ENCODE results near the gene FADS1.

Gene FADS1

DNA sequence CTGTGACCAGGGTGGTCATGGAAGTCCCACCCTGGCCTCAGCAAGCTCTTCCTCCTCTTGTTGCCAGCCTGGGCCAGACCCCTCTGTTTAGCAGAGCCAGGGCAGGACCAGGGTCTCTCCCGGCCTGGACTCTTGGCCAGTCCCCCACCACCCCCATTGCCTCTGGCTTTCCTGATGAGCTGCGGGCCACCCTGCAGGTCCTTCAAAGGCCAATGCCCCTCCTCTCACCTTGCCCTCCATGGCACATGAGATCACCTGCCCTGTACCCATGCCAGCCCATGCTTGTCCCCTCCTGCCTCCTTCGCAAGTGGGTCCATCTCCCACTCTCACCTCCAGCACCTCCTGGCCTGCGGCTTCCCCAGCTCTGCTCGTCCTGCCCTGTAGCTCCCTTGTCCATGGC, 21.7 kb upstream of the FADS1 start:
- H3K4me3 ChIP-seq (ENCODE audit: low read depth, low read length): no peak overlapping the region
- TF ChIP-seq, protein P1, sequence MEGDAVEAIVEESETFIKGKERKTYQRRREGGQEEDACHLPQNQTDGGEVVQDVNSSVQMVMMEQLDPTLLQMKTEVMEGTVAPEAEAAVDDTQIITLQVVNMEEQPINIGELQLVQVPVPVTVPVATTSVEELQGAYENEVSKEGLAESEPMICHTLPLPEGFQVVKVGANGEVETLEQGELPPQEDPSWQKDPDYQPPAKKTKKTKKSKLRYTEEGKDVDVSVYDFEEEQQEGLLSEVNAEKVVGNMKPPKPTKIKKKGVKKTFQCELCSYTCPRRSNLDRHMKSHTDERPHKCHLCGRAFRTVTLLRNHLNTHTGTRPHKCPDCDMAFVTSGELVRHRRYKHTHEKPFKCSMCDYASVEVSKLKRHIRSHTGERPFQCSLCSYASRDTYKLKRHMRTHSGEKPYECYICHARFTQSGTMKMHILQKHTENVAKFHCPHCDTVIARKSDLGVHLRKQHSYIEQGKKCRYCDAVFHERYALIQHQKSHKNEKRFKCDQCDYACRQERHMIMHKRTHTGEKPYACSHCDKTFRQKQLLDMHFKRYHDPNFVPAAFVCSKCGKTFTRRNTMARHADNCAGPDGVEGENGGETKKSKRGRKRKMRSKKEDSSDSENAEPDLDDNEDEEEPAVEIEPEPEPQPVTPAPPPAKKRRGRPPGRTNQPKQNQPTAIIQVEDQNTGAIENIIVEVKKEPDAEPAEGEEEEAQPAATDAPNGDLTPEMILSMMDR (IDR thresholded peaks at IDR 0.05; ENCODE audit: low read depth, low read length): no peak
- DNase-seq (ENCODE audit: low read depth, low spot score): no peak
- in situ Hi-C loops (cut with HindIII; ENCODE audit: low sequenced_read_pairs): no loop called here

DNA sequence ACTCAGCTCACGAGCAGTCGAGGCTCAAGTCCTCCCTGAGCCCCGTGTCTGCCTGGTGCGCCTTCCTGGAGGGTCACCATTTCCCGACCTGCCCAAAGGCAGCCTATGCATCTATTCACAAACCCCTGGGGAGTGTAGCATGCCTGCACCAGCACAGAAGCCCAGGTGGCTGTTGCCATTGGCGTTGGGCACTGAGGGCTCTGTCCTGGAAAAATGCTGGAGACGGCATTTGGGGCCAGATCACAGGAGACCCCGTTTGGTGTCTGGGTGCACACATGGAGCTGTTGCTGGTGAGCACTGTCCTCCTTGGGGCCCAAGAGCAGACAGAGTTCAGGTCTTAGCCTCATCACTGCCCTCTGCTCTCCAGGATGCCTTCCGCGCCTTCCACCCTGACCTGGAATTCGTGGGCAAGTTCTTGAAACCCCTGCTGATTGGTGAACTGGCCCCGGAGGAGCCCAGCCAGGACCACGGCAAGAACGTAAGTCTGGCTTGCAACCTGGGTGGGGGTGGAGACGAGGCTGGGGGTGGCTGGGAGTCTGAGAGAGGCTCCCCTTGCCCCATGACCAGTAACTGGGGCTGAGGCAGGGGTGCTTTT, 20.7 kb upstream of the FADS1 start:
- no peak overlapping the region for H3K4me3 ChIP-seq (ENCODE audit: low read depth, low read length)
- in situ Hi-C loops (cut with HindIII; ENCODE audit: low sequenced_read_pairs): no loop called here
- DNase-seq (ENCODE audit: low read depth, low spot score): no peak
- TF ChIP-seq, protein P1 (IDR thresholded peaks at IDR 0.05; ENCODE audit: low read depth, low read length): no peak

DNA sequence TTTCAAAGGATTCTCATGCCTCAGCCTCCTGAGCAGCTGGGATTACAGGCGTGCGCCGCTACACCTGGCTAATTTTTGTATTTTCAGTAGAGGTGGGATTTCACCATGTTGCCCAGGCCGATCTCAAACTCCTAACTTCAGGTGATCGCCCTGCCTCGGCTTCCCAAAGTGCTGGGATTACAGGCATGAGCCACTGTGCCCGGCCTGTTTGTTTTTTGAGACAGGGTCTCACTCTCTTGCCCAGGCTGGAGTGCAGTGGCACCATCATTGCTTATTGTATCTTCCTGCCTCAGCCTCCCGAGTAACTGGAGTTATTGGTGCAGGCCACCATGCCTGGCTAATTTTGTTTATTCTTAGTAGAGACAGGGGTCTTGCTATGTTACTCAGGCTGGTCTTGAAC, 19.4 kb upstream of the FADS1 start:
- no peak overlapping the region for H3K4me3 ChIP-seq (ENCODE audit: low read depth, low read length)
- DNase-seq (ENCODE audit: low read depth, low spot score): no peak
- in situ Hi-C loops (cut with HindIII; ENCODE audit: low sequenced_read_pairs): no loop called here
- TF ChIP-seq, protein P1 (IDR thresholded peaks at IDR 0.05; ENCODE audit: low read depth, low read length): no peak

DNA sequence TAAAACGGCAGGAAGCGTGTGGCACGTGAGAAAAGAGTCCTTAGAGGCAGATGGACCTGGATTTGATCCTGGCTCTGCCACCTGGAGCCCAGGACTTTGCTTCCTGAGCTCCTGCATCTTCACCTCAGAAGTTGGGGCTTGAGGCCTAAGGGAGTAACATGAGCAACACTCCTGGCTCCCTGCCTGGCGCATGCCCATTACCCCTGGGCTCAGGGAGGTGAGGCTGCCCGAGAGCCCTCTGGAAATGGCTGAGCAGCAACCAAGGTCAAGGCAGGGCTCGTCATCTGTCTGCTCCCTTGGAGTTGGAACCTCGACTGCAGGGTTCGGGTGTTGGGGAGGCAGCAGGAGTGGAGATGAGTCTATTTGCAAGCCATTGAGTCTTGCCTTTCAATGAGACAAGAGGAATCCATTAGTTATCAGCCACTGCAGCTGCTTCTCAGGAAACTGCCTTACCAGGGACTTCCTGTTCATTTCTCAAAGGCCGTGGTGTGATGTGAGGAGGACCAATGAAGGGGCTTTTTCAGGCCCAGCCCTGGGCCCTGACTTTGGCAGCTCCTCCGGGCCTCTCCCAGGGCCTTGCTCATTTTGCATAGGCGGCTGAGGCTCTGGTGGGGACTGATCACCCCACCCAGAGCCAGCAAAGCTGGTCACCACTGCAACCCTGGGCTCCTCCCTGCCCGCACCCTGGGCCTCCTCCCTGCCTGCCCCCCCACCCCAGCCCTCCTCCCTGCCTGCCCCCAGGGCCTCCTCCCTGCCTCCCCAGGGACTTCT, 17.7 kb upstream of the FADS1 start:
- in situ Hi-C loops (cut with HindIII; ENCODE audit: low sequenced_read_pairs): no loop called here
- no peak overlapping the region for H3K4me3 ChIP-seq (ENCODE audit: low read depth, low read length)
- TF ChIP-seq, protein P1 (IDR thresholded peaks at IDR 0.05; ENCODE audit: low read depth, low read length): no peak
- peak; percentile 76 for DNase-seq (ENCODE audit: low read depth, low spot score)

DNA sequence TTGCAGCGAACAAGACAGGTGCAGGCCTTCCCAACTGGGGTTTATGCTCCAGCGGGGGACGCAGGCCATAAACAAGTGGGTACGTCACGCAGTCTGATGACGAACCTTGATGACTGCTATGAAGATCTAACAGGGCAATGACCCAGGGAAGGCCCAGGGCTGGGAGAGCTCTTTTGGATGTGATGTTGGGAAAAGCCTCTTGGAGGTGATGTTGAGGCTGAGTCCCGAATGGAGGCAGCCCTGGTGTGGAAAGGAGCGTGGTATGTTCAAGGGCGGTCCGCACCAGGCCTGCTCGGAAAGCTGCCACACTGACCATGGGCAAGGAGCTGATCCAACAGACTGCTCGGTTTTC, 17.1 kb upstream of the FADS1 start:
- H3K4me3 ChIP-seq (ENCODE audit: low read depth, low read length): no peak overlapping the region
- in situ Hi-C loops (cut with HindIII; ENCODE audit: low sequenced_read_pairs): no loop called here
- no peak for DNase-seq (ENCODE audit: low read depth, low spot score)

DNA sequence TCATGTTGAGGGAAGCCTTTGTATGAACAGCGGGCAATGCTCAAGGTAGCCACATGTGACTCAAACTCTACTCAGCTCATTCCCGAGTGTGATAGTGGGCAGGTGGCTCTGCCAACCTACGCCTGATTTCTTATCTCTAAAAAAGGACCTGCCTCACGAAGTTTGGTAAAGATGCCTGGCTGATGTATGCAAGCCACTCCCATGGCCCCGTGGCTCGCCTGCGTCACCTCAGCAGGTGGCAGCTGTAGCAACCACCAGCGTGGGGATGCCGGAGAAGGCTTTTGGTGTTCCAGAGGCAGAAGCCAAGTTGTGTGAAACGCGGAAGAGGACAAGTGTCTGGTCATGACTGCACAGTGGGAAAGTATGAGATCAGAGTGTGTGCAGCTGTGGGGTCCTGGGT, 16.7 kb upstream of the FADS1 start:
- TF ChIP-seq, protein P1 (IDR thresholded peaks at IDR 0.05; ENCODE audit: low read depth, low read length): no peak
- in situ Hi-C loops (cut with HindIII; ENCODE audit: low sequenced_read_pairs): no loop called here
- H3K4me3 ChIP-seq (ENCODE audit: low read depth, low read length): no peak overlapping the region
- DNase-seq (ENCODE audit: low read depth, low spot score): no peak

More for the DNA sequence above, 17.1 kb upstream of the FADS1 start:
- TF ChIP-seq, protein P1 (IDR thresholded peaks at IDR 0.05; ENCODE audit: low read depth, low read length): no peak
